HepG2 (cell line): ENCODE results near the gene TCAF1.

Experiments
- FOXA1 ChIP-seq, 2 experiments: fragments of 450-650 bp in 1 of 2; sonication (generic) in 1 of 2; formaldehyde crosslinking in 1 of 2; IDR thresholded peaks; 2 replicates each; pipeline versions ENCODE4 v1.4.0 to v1.6.1; 2016 to 2020; ENCODE audit warnings: missing genetic modification reagents in 1 of 2
- MXI1 ChIP-seq: IDR thresholded peaks from 3 replicates; pipeline ENCODE4 v1.6.1; 2012; ENCODE audit warnings: low read depth, low read length, inconsistent platforms, borderline replicate concordance
- POLR2A ChIP-seq, 2 experiments: IDR thresholded peaks; 2 replicates each; pipeline ENCODE4 v1.6.1; 2011; ENCODE audit warnings: low read depth in 2 of 2, low read length in 2 of 2, mild to moderate bottlenecking in 1 of 2, moderate library complexity in 1 of 2; ENCODE audit not compliant: insufficient read depth in 1 of 2
- SIN3A ChIP-seq: IDR thresholded peaks from 2 replicates; pipeline ENCODE4 v1.6.1; 2011; ENCODE audit warnings: low read depth, mild to moderate bottlenecking, control low read depth, low read length, borderline replicate concordance
- ZBTB1 ChIP-seq: sonication (generic); formaldehyde crosslinking; IDR thresholded peaks from 2 replicates; pipeline ENCODE4 v1.4.0; 2020; ENCODE audit warnings: missing genetic modification reagents, borderline replicate concordance
- ZBTB21 ChIP-seq: sonication (generic); formaldehyde crosslinking; IDR thresholded peaks from 2 replicates; pipeline ENCODE4 v1.4.0; 2020; ENCODE audit warnings: missing genetic modification reagents
- ZMAT3 ChIP-seq: sonication (generic); formaldehyde crosslinking; conservative IDR thresholded peaks from 2 replicates; pipeline ENCODE4 v1.7.0; 2021; ENCODE audit warnings: missing genetic modification reagents
- ZNF234 ChIP-seq: sonication (generic); formaldehyde crosslinking; conservative IDR thresholded peaks from 2 replicates; pipeline ENCODE4 v1.5.1; 2020; ENCODE audit warnings: mild to moderate bottlenecking, missing genetic modification reagents
- TF ChIP-seq, protein P1 (sequence below): IDR thresholded peaks from 2 replicates; pipeline ENCODE4 v1.6.1; 2012; ENCODE audit warnings: inconsistent platforms
- TF ChIP-seq, protein P2 (sequence below): sonication (generic); formaldehyde crosslinking; IDR thresholded peaks from 2 replicates; pipeline ENCODE4 v1.9.0; 2022; ENCODE audit warnings: missing genetic modification reagents, mild to moderate bottlenecking, borderline replicate concordance
- TF ChIP-seq, protein P3 (sequence below): sonication (generic); formaldehyde crosslinking; IDR thresholded peaks from 2 replicates; pipeline ENCODE4 v1.4.0; 2020; ENCODE audit warnings: missing genetic modification reagents
- TF ChIP-seq, protein P4 (sequence below): sonication (generic); formaldehyde crosslinking; IDR thresholded peaks from 2 replicates; pipeline ENCODE4 v1.5.0; 2020; ENCODE audit warnings: mild to moderate bottlenecking, missing genetic modification reagents, moderate library complexity
- TF ChIP-seq, protein P5 (sequence below): sonication (generic); formaldehyde crosslinking; IDR thresholded peaks from 2 replicates; pipeline ENCODE4 v1.4.0; 2020; ENCODE audit warnings: missing genetic modification reagents

DNA sequence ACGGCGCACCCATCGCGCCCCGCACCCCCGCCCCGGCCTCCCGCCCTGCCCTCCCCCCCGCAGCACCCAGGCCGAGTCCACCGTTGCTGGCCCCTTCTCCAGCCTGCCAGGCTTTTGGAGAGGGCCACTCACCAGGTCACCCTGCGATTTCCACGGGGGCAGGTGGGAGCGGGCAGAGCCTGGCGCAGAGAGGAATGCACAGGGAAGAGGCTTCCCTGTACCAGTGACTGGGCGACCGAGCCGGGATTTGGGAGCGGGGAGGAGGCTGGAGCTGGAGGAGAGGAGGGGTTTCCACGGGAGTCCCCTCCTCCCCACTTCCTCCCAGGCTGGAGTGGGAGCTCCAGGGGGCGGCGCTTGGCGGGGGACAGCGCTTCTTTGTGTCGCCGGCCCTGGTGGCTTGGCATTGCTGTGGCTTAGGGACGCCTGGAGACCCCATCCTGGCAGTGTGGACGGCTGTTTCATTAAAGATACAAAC lies 19.3 kb downstream of the TCAF1 start:
- TF ChIP-seq ZMAT3 (no peak), ZNF234 (CRISPR knock-in tag) (no peak), FOXA1 (IDR thresholded peaks at IDR 0.05) (no peak), FOXA1 (CRISPR knock-in tag; IDR thresholded peaks at IDR 0.05) (no peak), ZBTB1 (no peak), ZBTB21 (CRISPR knock-in tag) (no peak), SIN3A (no peak), MXI1 (no peak; the same call in 2 of the 3 replicates), POLR2A (IDR thresholded peaks at IDR 0.05; ENCODE audit: insufficient read depth in 1 of 2, low read depth in 2 of 2, low read length in 2 of 2) (peak in 1 of 2 experiments; percentile 61; a peak in 3 of 4 replicates)
- TF ChIP-seq, protein P1, sequence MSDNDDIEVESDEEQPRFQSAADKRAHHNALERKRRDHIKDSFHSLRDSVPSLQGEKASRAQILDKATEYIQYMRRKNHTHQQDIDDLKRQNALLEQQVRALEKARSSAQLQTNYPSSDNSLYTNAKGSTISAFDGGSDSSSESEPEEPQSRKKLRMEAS: peak; percentile 6; the same call in 1 of the 2 replicates
- TF ChIP-seq, protein P2, sequence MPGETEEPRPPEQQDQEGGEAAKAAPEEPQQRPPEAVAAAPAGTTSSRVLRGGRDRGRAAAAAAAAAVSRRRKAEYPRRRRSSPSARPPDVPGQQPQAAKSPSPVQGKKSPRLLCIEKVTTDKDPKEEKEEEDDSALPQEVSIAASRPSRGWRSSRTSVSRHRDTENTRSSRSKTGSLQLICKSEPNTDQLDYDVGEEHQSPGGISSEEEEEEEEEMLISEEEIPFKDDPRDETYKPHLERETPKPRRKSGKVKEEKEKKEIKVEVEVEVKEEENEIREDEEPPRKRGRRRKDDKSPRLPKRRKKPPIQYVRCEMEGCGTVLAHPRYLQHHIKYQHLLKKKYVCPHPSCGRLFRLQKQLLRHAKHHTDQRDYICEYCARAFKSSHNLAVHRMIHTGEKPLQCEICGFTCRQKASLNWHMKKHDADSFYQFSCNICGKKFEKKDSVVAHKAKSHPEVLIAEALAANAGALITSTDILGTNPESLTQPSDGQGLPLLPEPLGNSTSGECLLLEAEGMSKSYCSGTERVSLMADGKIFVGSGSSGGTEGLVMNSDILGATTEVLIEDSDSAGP (CRISPR knock-in tag): 0 out of 2 replicates have a peak, but pooled peaks have one; percentile 19
- TF ChIP-seq, protein P3, sequence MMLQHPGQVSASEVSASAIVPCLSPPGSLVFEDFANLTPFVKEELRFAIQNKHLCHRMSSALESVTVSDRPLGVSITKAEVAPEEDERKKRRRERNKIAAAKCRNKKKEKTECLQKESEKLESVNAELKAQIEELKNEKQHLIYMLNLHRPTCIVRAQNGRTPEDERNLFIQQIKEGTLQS: no peak
- TF ChIP-seq, protein P4, sequence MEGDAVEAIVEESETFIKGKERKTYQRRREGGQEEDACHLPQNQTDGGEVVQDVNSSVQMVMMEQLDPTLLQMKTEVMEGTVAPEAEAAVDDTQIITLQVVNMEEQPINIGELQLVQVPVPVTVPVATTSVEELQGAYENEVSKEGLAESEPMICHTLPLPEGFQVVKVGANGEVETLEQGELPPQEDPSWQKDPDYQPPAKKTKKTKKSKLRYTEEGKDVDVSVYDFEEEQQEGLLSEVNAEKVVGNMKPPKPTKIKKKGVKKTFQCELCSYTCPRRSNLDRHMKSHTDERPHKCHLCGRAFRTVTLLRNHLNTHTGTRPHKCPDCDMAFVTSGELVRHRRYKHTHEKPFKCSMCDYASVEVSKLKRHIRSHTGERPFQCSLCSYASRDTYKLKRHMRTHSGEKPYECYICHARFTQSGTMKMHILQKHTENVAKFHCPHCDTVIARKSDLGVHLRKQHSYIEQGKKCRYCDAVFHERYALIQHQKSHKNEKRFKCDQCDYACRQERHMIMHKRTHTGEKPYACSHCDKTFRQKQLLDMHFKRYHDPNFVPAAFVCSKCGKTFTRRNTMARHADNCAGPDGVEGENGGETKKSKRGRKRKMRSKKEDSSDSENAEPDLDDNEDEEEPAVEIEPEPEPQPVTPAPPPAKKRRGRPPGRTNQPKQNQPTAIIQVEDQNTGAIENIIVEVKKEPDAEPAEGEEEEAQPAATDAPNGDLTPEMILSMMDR: peak; percentile 26; the same call in 1 of the 2 replicates
- TF ChIP-seq, protein P5, sequence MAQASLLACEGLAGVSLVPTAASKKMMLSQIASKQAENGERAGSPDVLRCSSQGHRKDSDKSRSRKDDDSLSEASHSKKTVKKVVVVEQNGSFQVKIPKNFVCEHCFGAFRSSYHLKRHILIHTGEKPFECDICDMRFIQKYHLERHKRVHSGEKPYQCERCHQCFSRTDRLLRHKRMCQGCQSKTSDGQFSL (CRISPR knock-in tag): no peak
